22Rv1 (cell line): ENCODE data around the gene FLAD1.

Experiments
- ZFX ChIP-seq: fragments of 450-650 bp; IDR thresholded peaks from 2 replicates; pipeline ENCODE4 v1.6.1; 2017; ENCODE audit warnings: antibody characterized with exemption, borderline replicate concordance
- TF ChIP-seq, protein P1 (sequence below): fragments of 450-650 bp; IDR thresholded peaks from 2 replicates; pipeline ENCODE4 v1.5.1; 2017; ENCODE audit warnings: mild to moderate bottlenecking

DNA sequence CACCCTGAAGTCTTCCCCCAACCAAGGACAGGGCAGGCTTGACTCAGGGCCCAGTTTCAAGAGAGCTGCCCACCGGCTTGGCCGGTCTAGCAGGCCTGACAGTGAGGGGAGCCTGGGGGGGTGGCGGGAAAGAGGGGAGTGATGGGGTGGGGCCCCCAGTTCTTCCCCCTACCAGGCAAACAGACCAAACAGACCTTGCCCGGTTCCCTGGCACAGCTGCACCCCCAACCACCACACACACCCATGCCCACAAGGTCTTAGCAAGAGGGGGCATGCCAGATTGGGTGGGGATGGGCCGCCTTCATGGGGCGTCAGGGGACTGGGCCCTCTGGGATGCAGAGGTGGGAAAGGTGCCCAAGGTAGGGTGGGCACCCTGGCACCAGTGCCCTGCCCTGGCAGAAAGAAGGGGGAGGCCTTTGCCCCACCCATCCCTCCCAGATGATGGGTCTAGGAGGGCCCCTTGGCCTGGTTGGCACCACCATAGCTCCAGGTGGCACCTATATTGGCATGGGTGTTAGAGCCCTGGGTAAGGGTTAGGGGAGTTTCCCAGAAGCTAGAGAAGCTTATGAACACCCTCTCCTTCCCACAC, 28.4 kb downstream of the FLAD1 start:
- TF ChIP-seq, protein P1, sequence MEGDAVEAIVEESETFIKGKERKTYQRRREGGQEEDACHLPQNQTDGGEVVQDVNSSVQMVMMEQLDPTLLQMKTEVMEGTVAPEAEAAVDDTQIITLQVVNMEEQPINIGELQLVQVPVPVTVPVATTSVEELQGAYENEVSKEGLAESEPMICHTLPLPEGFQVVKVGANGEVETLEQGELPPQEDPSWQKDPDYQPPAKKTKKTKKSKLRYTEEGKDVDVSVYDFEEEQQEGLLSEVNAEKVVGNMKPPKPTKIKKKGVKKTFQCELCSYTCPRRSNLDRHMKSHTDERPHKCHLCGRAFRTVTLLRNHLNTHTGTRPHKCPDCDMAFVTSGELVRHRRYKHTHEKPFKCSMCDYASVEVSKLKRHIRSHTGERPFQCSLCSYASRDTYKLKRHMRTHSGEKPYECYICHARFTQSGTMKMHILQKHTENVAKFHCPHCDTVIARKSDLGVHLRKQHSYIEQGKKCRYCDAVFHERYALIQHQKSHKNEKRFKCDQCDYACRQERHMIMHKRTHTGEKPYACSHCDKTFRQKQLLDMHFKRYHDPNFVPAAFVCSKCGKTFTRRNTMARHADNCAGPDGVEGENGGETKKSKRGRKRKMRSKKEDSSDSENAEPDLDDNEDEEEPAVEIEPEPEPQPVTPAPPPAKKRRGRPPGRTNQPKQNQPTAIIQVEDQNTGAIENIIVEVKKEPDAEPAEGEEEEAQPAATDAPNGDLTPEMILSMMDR: no peak
- no peak for TF ChIP-seq ZFX
